D341Med (cell line): ENCODE data around the gene G3BP1.
"Not testable (repeated sequence)": the region's sequence is repeated elsewhere in the genome, so short reads cannot be mapped to it uniquely, and the experiment has no call there.

Source experiments
- DNase-seq: peaks from one replicate; pipeline ENCODE4 v3.0.0; 2012; ENCODE audit warnings: low spot score

G3BP1 gene

DNA sequence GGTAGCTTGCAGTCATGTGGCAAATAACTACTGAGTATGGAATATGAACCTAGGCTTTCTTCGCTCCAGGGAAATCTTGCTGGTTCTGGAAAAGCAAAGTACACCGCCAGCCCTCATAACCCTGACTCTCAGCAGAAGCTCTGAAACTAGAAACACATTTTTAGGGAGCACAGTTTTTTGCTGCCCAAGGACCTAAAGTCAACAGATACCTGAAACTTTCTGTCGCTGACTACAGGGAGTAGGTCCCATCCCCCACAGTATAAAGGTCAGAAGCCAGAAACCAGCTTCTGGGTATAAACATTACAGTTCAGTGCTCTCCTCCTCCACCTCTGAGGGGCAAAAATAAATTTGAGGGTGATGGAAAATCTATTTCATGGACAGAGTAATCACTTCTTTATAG, 16.4 kb upstream of the G3BP1 start:
- no peak for DNase-seq

- DNase-seq, result peak; percentile 35
Observed at GRCh38 chr5:151757233-151758140, 14.3 kb upstream of the G3BP1 start.

GRCh38 chr5:151758141-151758429, 13.7 kb upstream of the G3BP1 start:
- DNase-seq, result no peak

GRCh38 chr5:151758430-151759241, 13.1 kb upstream of the G3BP1 start, which contains the start of gene ATOX1:
Gene ATOX1, minus strand, starts transcription at chr5:151758631. Its CDS starts 80 bp downstream, at chr5:151758551.
- DNase-seq, result peak; percentile 99

DNA sequence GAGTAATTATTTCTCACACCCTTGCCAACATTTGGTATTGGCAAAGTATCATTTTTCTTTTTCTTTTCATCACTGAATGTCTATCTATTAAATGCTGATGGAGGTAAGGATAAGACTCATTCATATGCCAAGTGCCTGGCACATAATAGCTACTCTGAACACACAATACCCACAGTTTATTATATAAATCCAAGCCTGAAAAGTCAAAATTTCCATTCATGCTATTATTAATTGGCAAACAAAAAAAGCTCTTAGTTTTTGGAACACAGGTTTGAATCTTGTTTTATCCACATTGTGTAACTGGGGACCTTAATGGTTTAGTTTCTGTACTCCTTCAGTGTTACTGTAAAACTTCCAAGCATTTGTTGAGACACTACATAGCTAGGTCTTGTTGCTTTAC, 7.0 kb upstream of the G3BP1 start:
- DNase-seq, result no peak

DNA sequence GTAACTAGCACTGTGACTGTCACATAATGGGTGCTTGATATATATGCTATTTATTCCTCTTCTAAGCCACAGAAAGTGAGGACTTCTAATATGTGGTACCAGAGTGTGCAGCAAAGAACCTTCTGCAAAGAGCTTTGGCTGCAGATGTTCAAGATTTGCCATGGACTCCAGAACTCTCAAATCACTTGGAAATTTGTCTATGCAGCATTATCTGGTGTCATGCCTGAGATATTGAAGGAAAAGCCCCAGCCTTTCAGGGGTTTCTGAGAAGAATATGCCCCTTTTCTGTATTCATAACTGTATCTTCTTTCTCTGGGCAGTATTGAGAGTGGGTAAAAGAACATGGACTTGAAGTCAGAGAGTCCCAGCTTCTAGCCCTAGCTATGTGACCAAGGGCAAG, 4.8 kb upstream of the G3BP1 start:
- DNase-seq, result no peak

GRCh38 chr5:151770383-151771258, 1.1 kb upstream of the G3BP1 start:
- peak; percentile 67 for DNase-seq

DNA sequence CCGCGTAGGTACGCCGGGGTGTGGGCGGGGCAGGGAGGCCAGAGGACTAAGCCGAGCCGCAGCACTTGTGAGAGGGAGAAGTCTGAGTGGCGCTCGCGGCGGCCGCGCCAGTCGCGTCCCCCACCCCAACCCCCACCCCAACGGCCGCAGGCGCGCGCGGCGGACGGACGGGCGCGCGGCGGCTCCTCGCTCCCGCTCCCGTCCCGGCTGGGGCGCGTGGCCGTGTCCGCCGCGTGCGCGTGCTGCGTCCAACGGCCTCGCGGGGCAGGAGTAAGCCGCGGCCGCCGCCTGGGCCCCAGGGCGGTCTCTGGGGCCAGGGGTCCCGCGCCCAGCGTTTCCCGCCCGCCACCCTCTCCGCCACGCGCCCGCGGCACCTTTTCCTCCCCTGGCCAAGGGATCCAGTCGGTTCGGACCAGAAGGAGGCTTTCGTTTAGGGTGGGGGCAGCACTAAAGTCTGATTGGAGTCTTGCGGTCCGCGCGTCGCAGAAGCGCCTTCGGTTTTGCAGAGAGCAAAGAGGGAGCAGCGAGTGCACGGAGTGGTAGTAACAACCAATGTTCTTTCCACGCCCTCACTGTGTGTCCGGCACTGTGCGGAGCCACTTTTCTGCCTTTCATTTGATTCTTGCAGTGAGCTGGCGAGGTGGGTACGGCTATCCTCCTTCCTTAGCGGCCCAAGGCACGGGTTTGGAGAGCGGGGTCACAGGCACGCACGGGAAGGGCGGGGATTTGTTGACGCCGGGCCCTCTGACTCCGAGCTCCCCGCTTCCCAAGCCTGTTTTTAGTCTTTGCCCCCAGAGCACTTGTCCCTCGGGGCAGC, 483 bp downstream of the G3BP1 start:
- DNase-seq, result peak; percentile 71

DNA sequence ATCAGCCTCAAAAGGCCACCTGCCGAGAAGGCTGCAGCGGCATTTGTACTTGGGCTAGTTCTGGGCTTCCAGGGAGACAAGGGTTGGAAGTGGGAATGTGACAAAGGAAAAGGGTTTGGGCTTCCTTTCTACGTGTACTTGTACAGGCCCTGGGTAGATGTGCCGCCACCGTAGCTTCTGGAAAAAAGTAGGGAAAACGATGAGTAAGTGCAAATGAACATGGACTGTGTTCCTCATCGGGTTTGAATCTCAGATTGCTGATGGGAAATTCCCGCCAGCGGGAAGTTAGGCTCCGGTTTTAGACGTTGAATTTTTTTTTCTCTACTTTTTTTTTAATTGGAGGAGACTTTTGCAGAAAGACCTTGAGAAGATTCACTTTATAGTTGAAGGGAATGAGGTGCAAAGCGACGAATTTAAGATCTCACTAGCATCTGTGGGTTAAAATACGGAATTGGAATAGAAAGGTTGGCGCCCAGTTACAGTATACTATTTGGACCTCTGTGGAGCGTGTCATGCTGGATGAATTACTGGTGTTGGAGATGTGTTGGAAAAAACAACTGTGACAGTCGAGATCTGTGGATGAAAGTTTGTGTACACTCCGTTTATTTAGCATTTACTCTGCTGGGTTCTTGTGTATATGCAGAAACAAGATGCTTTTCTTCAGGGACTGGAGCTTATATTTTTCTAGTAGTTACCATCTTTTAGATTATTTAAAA, 1.2 kb downstream of the G3BP1 start:
- DNase-seq, result no peak

- no peak for DNase-seq
Observed at GRCh38 chr5:151773951-151774350, 2.2 kb downstream of the G3BP1 start.

DNA sequence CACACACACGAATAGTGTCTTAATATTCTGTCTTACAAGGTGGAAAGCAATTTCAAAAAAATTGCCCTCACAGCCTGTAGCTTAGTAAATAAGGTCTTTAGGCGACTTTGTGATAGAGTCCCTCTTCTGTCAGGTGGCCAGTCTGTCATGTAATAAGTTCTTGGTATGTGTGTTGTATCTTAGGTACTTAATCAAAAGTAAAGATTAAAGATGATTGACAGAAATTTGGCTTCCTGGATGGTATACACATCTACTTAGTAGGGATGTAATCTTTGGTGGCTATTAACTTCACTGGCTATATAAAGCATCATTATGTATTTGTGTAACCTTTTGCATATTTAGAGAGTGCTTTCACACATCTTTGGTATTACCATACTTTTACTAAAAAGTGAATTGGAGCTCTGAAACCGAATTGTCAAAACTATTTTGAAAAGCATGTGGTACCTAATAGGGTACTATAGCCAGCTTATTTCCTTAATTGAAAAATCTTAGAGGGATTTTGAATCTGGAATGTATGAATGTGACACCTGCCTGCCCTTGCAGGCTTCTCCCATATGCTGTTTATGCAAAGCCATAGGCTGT, 3.4 kb downstream of the G3BP1 start:
- DNase-seq, result peak; percentile 46

DNA sequence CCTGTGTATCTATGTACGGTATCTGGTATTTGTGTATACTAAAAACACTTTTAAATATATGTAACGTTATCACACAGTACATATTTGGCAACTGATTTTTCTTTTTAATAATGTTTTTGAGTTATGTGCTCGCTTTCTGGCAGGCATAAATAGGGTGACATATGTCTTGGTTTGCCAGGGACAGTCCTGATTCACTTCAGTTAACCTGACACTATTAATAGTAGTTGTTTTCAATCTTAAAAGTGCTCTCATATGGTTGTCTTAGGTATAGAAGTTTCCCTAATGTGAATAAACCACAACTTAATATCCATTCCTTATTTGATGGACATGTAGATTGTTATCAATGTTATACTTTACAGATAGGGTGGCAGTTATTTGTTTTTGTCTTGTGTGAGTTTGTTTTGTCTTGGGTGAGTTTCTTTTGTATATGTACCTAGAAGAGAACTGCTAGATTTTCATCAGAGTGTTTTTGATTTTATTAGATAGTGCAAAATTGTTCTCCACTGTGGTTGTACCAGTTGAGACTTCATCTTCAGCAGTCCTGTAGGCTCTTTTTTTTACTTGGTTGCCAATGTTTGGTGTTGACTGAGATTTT, 7.9 kb downstream of the G3BP1 start:
- no peak for DNase-seq

GRCh38 chr5:151780348-151780747, 8.6 kb downstream of the G3BP1 start:
- no peak for DNase-seq

DNA sequence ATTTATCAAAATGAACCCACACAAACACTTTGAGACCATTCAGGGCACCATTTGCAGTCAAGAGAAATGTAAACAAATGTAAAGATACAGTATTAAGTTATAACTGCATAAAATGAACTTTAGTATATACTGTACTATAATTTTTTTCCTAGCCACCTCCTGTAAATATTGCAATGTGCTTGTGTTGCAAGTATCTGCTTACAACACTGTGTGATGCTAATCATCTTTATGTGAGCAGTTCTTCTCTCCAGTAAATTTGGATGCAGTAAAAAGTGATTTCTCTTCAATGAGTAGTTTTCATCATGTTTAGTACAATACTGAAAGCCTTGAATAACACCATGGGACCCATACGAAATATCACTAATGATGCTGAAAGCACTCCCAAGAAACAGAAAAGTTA, 9.4 kb downstream of the G3BP1 start:
- DNase-seq, result no peak

DNA sequence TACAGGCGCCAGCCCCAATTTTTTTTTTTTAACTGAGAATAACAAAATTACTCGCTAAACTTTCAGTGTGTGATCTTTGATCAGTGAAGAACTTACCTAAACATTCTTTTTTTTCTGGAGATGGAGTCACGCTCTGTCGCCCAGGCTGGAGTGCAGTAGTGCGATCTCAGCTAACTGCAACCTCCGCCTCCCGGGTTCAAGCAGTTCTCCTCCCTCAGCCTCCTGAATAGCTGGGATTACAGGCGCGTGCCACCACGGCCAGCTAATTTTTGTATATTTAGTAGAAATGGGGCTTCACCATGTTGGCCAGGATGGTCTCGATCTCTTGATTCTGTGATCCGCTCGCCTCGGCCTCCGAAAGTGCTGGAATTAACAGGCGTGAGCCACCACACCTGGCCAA, 11.9 kb downstream of the G3BP1 start:
- DNase-seq, result not testable (repeated sequence)

DNA sequence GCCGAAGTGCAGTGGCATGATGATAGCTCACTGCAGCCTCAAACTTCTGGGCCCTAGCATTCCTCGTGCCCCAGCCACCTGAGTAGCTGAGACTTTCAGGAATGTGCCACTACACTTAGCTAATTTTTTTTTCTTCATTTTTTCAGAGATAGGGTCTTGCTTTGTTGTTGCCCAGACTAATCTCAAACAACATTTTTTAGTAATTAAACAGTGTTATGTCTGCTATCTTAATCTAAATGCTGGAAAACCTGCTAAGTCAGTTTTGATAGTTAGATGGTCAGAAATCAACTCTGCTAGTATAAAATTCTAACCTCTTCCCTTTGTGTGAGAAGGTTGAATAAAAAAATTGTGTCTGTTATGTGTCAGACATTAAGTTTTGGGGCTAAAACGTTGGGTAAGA, 12.4 kb downstream of the G3BP1 start:
- DNase-seq, result no peak

DNA sequence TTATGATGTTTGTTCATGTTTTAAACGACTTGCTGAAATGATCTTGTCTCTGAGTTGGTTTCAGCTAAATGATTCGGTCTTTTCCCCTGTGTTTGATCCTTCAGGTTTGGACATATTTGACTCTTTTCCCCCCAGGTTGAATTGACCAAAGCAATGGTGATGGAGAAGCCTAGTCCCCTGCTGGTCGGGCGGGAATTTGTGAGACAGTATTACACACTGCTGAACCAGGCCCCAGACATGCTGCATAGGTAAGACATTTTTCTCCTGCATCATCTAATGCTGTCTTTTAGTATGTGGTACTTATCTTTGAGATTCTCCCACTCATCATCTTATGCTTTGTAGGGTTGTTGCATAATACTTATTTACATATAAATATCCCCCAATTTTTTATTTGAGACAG, 14.7 kb downstream of the G3BP1 start:
- DNase-seq, result no peak

- DNase-seq, result no peak
Observed at GRCh38 chr5:151787817-151788216, 16.1 kb downstream of the G3BP1 start.

DNA sequence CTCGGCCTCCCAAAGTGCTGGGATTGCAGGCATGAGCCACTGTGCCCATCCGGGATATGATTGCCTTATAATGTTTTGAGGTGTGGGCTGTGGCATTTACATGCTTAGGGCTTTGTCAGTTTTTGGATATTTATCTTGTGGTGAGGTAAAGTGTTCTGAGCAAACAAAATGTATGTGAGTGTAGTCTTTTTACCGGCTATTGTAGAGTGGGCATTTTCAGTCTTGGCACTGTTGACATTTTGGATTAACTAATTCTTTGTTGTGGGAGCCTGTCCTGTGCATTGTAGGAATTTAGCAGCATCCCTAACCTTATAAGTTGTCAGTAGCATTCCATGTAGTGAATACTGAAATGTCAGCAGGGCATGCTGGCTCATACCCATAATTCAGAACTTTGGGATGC, 21.6 kb downstream of the G3BP1 start:
- DNase-seq, result no peak

- no peak for DNase-seq
Observed at GRCh38 chr5:151795426-151795825, 23.7 kb downstream of the G3BP1 start.
